ENCODE measurements around the gene TIAM2.

DNA sequence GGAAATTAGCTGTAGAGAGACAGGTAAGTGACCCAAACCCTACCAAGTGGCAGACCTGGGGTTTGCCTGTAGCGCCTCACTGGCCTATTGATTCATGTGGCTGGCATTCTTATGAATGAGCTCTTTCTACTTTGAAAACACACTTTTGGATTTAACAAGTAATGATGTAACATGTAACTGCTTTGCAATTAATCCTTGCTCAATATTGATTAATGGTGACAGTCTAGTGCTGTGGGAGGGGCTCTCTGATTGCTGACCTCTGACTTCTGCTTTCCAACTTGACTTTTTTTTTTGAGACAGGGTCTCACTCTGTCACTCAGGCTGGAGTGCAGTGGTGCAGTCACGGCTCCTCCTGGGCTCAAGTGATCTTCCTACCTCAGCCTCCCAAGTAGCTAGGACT lies 82.7 kb downstream of the TIAM2 start:
- TF ChIP-seq EZH2 (IDR thresholded peaks at IDR 0.05; ENCODE audit: borderline replicate concordance, low read depth, low read length, severe bottlenecking) (no peak), CTCF (IDR thresholded peaks at IDR 0.05; ENCODE audit: borderline replicate concordance, extremely low read depth, low read length, poor library complexity, severe bottlenecking) (no peak)

Measured in DND-41 (cell line).